Measurements from ENCODE around the gene PMF1. TPM values are rescaled to one million over a fixed set of nuclear protein-coding genes. Genes with fewer than 3 reads are reported as not detected.

PMF1 gene
- total RNA-seq, 1 donor from 2014 or later = 131 TPM

DNA sequence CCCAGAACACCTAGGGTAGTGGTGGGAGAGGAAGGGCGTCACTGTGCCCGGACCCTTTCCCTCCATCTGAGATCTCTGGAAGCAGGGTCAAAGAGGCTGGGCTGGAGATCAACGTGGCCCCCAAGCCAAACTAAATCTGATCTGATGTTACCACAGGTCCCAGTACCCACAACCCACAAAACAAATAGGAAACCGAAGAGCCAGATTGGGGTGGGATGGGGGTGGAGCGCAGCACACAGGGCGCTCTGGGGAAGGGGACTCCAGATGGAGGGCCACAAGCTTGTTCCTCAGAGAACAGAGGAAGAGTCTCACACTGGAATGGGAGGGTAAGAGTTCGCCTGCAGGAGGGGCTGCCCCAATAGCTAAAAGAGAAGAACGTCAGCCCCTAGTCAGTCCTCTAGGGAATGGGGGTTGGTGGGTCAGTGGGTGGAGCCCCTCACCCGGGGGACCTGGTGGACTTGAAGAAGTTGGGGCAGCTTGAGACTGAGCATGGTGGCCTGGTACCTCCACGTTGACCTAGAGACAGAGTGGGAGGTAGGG, 33.5 kb downstream of the PMF1 start:
- TF ChIP-seq, protein P1, sequence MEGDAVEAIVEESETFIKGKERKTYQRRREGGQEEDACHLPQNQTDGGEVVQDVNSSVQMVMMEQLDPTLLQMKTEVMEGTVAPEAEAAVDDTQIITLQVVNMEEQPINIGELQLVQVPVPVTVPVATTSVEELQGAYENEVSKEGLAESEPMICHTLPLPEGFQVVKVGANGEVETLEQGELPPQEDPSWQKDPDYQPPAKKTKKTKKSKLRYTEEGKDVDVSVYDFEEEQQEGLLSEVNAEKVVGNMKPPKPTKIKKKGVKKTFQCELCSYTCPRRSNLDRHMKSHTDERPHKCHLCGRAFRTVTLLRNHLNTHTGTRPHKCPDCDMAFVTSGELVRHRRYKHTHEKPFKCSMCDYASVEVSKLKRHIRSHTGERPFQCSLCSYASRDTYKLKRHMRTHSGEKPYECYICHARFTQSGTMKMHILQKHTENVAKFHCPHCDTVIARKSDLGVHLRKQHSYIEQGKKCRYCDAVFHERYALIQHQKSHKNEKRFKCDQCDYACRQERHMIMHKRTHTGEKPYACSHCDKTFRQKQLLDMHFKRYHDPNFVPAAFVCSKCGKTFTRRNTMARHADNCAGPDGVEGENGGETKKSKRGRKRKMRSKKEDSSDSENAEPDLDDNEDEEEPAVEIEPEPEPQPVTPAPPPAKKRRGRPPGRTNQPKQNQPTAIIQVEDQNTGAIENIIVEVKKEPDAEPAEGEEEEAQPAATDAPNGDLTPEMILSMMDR (conservative IDR thresholded peaks at IDR 0.05; ENCODE audit: low read depth, low read length) = no peak
- no peak overlapping the region for H3K4me3 ChIP-seq (ENCODE audit: low read depth, low read length)
- no peak for DNase-seq (ENCODE audit: low read depth)

DNA sequence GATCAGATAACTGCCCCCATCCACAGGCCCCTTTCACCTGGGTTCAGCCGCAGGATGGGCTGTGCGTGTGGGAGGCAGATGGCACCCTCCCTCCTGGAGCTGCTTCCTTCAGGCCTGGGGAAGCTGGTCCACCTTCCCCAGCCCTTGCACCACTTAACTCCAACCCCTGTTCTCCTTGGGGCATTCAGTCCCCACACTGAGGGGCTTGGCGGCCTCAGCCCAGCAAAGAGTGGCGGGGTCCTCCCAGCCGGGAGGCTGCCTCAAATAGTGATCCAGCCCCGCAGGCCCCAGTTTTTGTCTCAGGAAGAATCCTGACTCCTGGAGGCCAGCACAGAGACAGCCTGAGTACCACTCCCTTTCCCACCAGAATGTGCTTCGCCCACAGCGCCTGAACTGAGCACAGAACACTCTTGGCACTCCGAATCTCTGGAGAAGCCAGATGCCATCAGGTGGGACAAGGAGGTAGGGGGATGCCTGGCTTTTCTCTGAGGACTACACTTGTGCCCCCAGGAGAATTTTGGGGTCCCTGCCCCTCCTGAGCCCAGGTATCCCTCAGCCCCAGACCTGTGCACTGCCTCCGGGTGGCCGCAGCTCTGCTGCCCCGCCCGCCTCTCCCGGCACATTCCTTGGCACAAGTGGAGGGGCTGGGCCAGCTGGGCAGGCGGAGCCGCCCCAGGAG, 34.1 kb downstream of the PMF1 start:
- TF ChIP-seq, protein P1 (conservative IDR thresholded peaks at IDR 0.05; ENCODE audit: low read depth, low read length) = no peak
- H3K4me3 ChIP-seq (ENCODE audit: low read depth, low read length) = no peak overlapping the region
- DNase-seq (ENCODE audit: low read depth) = no peak

DNA sequence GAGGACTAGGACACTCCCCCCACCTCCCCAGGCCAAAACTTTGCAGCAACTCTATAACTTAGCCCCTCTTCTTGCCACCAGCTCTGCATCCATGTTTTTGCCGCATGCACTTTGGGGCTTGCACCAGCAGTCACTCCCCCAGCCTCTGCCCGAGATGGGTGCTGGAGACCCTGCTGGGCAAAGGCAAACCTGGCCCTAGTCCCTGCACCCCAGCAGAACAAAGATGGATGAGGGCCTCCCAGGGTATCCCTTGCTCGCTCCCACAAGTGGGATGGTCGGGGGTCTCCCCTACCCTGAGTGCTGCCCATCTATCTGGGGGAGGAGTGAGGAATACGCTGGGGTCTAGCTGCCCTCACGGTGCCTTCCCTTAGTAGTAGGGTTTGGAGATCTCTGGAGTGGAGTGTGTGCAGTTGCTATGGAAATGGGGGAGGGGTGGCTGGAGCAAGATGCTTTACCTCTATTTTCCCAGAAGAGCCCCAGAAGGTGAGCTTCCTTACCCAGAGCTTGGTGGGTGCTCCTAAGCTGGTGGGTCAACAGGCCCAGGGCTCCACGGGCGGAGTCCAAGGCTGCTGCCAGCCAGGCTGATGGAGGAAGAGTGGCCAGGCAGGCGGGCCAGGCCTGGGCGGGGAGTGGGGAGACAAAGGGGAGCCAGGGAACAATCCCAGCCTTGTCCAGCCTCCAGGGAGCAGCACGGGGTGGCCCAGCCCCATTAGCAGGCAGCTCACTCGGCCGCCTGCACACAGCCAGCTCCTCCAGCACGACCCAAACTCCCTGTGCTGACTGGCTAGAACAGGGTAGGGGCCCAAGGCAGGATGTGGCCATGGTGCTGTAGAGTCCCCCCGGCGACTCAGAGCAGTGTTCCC, 34.9 kb downstream of the PMF1 start, which contains the start of gene PAQR6:
Gene PAQR6, minus strand, starts transcription at position 597 of the 863 bp plus-strand sequence. CDS start 1,325 bp downstream, outside the sequence.
- DNase-seq (ENCODE audit: low read depth) = no peak
- TF ChIP-seq, protein P1 (conservative IDR thresholded peaks at IDR 0.05; ENCODE audit: low read depth, low read length) = no peak
- no peak within 1 kb of the TSS for H3K4me3 ChIP-seq (ENCODE audit: low read depth, low read length)

DNA sequence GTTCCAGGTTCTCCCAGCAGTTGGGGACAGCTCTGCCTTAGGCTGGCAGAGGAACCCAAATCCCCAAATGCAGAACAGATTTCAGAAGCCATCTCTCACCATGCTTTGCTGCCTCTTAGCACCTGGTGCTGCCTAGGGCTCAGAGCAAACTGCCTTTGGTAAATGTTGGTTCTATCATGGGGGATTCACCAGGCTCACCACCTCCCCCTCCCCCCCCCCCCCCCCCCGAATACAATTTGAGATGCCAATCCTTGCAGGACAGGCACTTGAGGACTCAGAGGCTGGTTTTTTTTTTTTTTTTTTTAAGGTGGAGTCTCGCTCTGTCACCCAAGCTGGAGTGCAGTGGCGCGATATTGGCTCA, 35.5 kb downstream of the PMF1 start:
- no peak for DNase-seq (ENCODE audit: low read depth)
- no peak overlapping the region for H3K4me3 ChIP-seq (ENCODE audit: low read depth, low read length)
- TF ChIP-seq, protein P1 (conservative IDR thresholded peaks at IDR 0.05; ENCODE audit: low read depth, low read length) = no peak

- DNase-seq (ENCODE audit: low read depth) = no peak
- H3K4me3 ChIP-seq (ENCODE audit: low read depth, low read length) = no peak overlapping the region
- TF ChIP-seq, protein P1 (conservative IDR thresholded peaks at IDR 0.05; ENCODE audit: low read depth, low read length) = no peak
Observed at GRCh38 chr1:156249593-156249992, 36.8 kb downstream of the PMF1 start.

- TF ChIP-seq, protein P1 (conservative IDR thresholded peaks at IDR 0.05; ENCODE audit: low read depth, low read length) = no peak
- H3K4me3 ChIP-seq (ENCODE audit: low read depth, low read length) = no peak overlapping the region
- no peak for DNase-seq (ENCODE audit: low read depth)
Observed at GRCh38 chr1:156251527-156251926, 38.7 kb downstream of the PMF1 start.
